Trophoblast cell (in vitro differentiated cells and primary cell): Measurements from ENCODE around the gene SLC38A11.
A peak's percentile ranks its signal among the peaks of the same experiment; 100 is the strongest.

ENCODE experiments used
- DNase-seq, 2 donors: peaks; one replicate each; pipeline ENCODE4 v3.0.0-alpha.2; 2016
- H2AFZ ChIP-seq: 2 replicates; pipeline ENCODE4 v1.6.1; 2013; ENCODE audit warnings: low read length, moderate library complexity, mild to moderate bottlenecking; ENCODE audit not compliant: insufficient read depth, poor library complexity
- H2AK5ac ChIP-seq: 2 replicates; pipeline ENCODE4 v1.6.1; 2013; ENCODE audit warnings: mild to moderate bottlenecking, low read length
- H2BK120ac ChIP-seq: 2 replicates; pipeline ENCODE4 v1.6.1; 2013; ENCODE audit warnings: low read length, mild to moderate bottlenecking, moderate library complexity; ENCODE audit not compliant: insufficient read depth, poor library complexity
- H2BK12ac ChIP-seq: 2 replicates; pipeline ENCODE4 v1.6.1; 2013; ENCODE audit warnings: mild to moderate bottlenecking, low read length, moderate library complexity
- H2BK5ac ChIP-seq: 2 replicates; pipeline ENCODE4 v1.6.1; 2013; ENCODE audit warnings: low read length, low read depth, moderate library complexity, mild to moderate bottlenecking; ENCODE audit not compliant: poor library complexity
- H3K14ac ChIP-seq: 2 replicates; pipeline ENCODE4 v1.6.1; 2013; ENCODE audit warnings: mild to moderate bottlenecking, low read length
- H3K18ac ChIP-seq: 2 replicates; pipeline ENCODE4 v1.6.1; 2013; ENCODE audit warnings: mild to moderate bottlenecking, low read length
- H3K23ac ChIP-seq: 2 replicates; pipeline ENCODE4 v1.6.1; 2013; ENCODE audit warnings: low read length
- H3K27ac ChIP-seq: 2 replicates; pipeline ENCODE4 v1.5.1; 2013; ENCODE audit warnings: low read depth, mild to moderate bottlenecking, inconsistent platforms, low read length, moderate library complexity
- H3K27me3 ChIP-seq: 2 replicates; pipeline ENCODE4 v1.6.1; 2013; ENCODE audit warnings: inconsistent platforms, mild to moderate bottlenecking, low read length, moderate library complexity; ENCODE audit not compliant: insufficient read depth
- H3K36me3 ChIP-seq, 2 experiments: 1 replicate in 1 of 2; 2 replicates in 1 of 2; pipeline ENCODE4 v1.6.1; 2013; ENCODE audit warnings: low read length in 2 of 2, mild to moderate bottlenecking in 2 of 2, moderate library complexity in 1 of 2; ENCODE audit not compliant: insufficient read depth in 2 of 2, control insufficient read depth in 1 of 2
- H3K4ac ChIP-seq: 2 replicates; pipeline ENCODE4 v1.6.1; 2013; ENCODE audit warnings: low read depth, mild to moderate bottlenecking, low read length, moderate library complexity
- H3K4me1 ChIP-seq, 2 experiments: 1 replicate in 1 of 2; 2 replicates in 1 of 2; pipeline ENCODE4 v1.6.1; 2013; ENCODE audit warnings: low read length in 2 of 2, mild to moderate bottlenecking in 2 of 2, moderate library complexity in 1 of 2; ENCODE audit not compliant: insufficient read depth in 2 of 2, control insufficient read depth in 1 of 2
- H3K4me2 ChIP-seq: 2 replicates; pipeline ENCODE4 v1.6.1; 2013; ENCODE audit warnings: inconsistent platforms, mild to moderate bottlenecking, low read length, moderate library complexity
- H3K4me3 ChIP-seq: 2 replicates; pipeline ENCODE4 v1.5.1; 2013; ENCODE audit warnings: mild to moderate bottlenecking, low read depth, low read length, inconsistent platforms
- H3K79me1 ChIP-seq: one replicate; pipeline ENCODE4 v1.6.1; 2013; ENCODE audit warnings: low read length
- H3K79me2 ChIP-seq: 2 replicates; pipeline ENCODE4 v1.6.1; 2013; ENCODE audit warnings: low read length, mild to moderate bottlenecking; ENCODE audit not compliant: control insufficient read depth, insufficient read depth, poor library complexity
- H3K9ac ChIP-seq: 2 replicates; pipeline ENCODE4 v1.6.1; 2013; ENCODE audit warnings: mild to moderate bottlenecking, low read length
- H3K9me3 ChIP-seq: 2 replicates; pipeline ENCODE4 v1.6.1; 2013; ENCODE audit warnings: low read depth, mild to moderate bottlenecking, control low read depth, inconsistent platforms, low read length; ENCODE audit not compliant: insufficient read depth
- H4K12ac ChIP-seq: 2 replicates; pipeline ENCODE4 v1.6.1; 2013; ENCODE audit warnings: low read depth, mild to moderate bottlenecking, low read length, moderate library complexity
- H4K8ac ChIP-seq: 2 replicates; pipeline ENCODE4 v1.6.1; 2013; ENCODE audit warnings: low read depth, mild to moderate bottlenecking, low read length, moderate library complexity
- H4K91ac ChIP-seq: one replicate; pipeline ENCODE4 v1.6.1; 2013; ENCODE audit warnings: low read depth, mild to moderate bottlenecking, low read length, moderate library complexity
- WGBS: extraction: QIAGEN DNeasy Blood & Tissue Kit; methylation state at CpG from one replicate; pipeline ENCODE4 v1.1.7; 2013; ENCODE audit warnings: missing lambda C conversion rate; ENCODE audit not compliant: insufficient read length, insufficient coverage; ENCODE audit errors: extremely low coverage; 5-methylcytosine and 5-hydroxymethylcytosine counted together

SLC38A11 gene

GRCh38 chr2:164969909-164970690 lies 14.8 kb upstream of the SLC38A11 start:
- Histone ChIP-seq H3K9me3 (peaks cover 2% of the 10 kb centered on the region), H3K18ac (no peak overlapping the region), H3K36me3 (no peaks in the 10 kb centered on the region), H3K27me3 (no peaks in the 10 kb centered on the region), H2BK5ac (no peak overlapping the region), H4K91ac (no peak overlapping the region), H2BK12ac (no peak overlapping the region), H4K8ac (no peak overlapping the region), H3K79me2 (no peaks in the 10 kb centered on the region), H3K4me2 (no peak overlapping the region), H3K14ac (no peak overlapping the region), H4K12ac (no peak overlapping the region), H2BK120ac (no peak overlapping the region), H3K27ac (no peak overlapping the region), H3K23ac (no peak overlapping the region), H3K4me3 (no peak overlapping the region), H3K4me1 (peaks cover 0 to 4% of the 10 kb centered on the region in 2 experiments), H3K4ac (no peak overlapping the region), H3K9ac (no peak overlapping the region), H2AFZ (no peak overlapping the region), H2AK5ac (no peak overlapping the region), H3K79me1 (peaks cover 5% of the 10 kb centered on the region)
- DNase-seq, result no peak
- WGBS, result no CpG with 5 or more reads among the region's 2 CpGs

- Histone ChIP-seq H3K79me1 (peaks cover 5% of the 10 kb centered on the region), H2BK12ac (no peak overlapping the region), H2AFZ (no peak overlapping the region), H4K8ac (no peak overlapping the region), H3K36me3 (no peaks in the 10 kb centered on the region), H3K9ac (no peak overlapping the region), H2AK5ac (no peak overlapping the region), H3K4ac (no peak overlapping the region), H3K23ac (no peak overlapping the region), H3K18ac (no peak overlapping the region), H3K4me1 (peaks cover 0 to 4% of the 10 kb centered on the region in 2 experiments), H2BK5ac (no peak overlapping the region), H3K9me3 (peaks cover 2% of the 10 kb centered on the region), H4K91ac (peak overlapping the region; percentile 45), H3K27me3 (no peaks in the 10 kb centered on the region), H3K14ac (no peak overlapping the region), H2BK120ac (peak overlapping the region; percentile 28), H3K4me3 (no peak overlapping the region), H3K27ac (peak overlapping the region; percentile 20), H3K79me2 (no peaks in the 10 kb centered on the region), H4K12ac (no peak overlapping the region), H3K4me2 (no peak overlapping the region)
- DNase-seq, result peak; percentile 91 to 97
- no CpG with 5 or more reads among the region's 2 CpGs for WGBS
These were observed 12.5 kb upstream of the SLC38A11 start for GRCh38 chr2:164967781-164968228.

- Histone ChIP-seq H3K14ac (no peak overlapping the region), H3K27ac (peak overlapping the region; percentile 62), H3K4me2 (no peak overlapping the region), H3K36me3 (no peaks in the 10 kb centered on the region), H3K9ac (no peak overlapping the region), H3K4me1 (peaks cover 0 to 4% of the 10 kb centered on the region in 2 experiments), H2BK12ac (no peak overlapping the region), H3K18ac (no peak overlapping the region), H3K4me3 (no peak overlapping the region), H3K9me3 (peaks cover 2% of the 10 kb centered on the region), H3K23ac (no peak overlapping the region), H2BK5ac (no peak overlapping the region), H2AFZ (no peak overlapping the region), H2AK5ac (no peak overlapping the region), H3K79me2 (no peaks in the 10 kb centered on the region), H4K91ac (no peak overlapping the region), H3K79me1 (peaks cover 5% of the 10 kb centered on the region), H3K27me3 (no peaks in the 10 kb centered on the region), H3K4ac (no peak overlapping the region), H4K8ac (no peak overlapping the region), H2BK120ac (no peak overlapping the region), H4K12ac (no peak overlapping the region)
- DNase-seq, result no peak
- no CpG with 5 or more reads among the region's 2 CpGs for WGBS
These were observed 12.0 kb upstream of the SLC38A11 start for GRCh38 chr2:164967361-164967760.

DNA sequence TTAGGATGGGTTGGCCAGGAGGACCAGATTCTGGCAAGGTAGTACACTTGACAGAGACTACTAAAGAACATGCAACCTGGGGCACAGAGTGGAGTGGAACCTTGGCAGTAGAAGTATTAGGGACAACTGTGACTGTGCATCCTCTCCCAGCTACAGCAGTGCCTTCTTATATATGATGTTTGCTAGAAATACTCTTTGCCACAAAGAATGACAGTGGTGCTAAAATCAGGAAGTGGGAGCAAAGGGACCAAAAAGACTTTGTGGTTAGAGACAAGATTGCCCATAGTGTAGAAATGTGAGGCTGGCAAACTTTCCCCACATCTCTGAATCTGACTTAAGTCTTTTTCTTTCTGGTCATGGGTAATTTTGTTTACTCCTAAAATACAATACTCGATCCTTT lies 9.4 kb upstream of the SLC38A11 start:
- H3K18ac ChIP-seq, result no peak overlapping the region
- H3K23ac ChIP-seq, result no peak overlapping the region
- no peak overlapping the region for H4K12ac ChIP-seq
- no peaks in the 10 kb centered on the region for H3K36me3 ChIP-seq
- no peak overlapping the region for H2AK5ac ChIP-seq
- no peak overlapping the region for H2BK120ac ChIP-seq
- peaks cover 0 to 4% of the 10 kb centered on the region in 2 experiments for H3K4me1 ChIP-seq
- no peaks in the 10 kb centered on the region for H3K27me3 ChIP-seq
- no peak overlapping the region for H2BK5ac ChIP-seq
- no peak for DNase-seq
- H2AFZ ChIP-seq, result no peak overlapping the region
- no peak overlapping the region for H3K4me2 ChIP-seq
- peaks cover 5% of the 10 kb centered on the region for H3K79me1 ChIP-seq
- H2BK12ac ChIP-seq, result no peak overlapping the region
- H4K91ac ChIP-seq, result no peak overlapping the region
- H3K4ac ChIP-seq, result no peak overlapping the region
- no peak overlapping the region for H4K8ac ChIP-seq
- H3K9me3 ChIP-seq, result peaks cover 2% of the 10 kb centered on the region
- H3K27ac ChIP-seq, result no peak overlapping the region
- no peak overlapping the region for H3K4me3 ChIP-seq
- WGBS, result no CpG with 5 or more reads among the region's 1 CpG
- no peak overlapping the region for H3K14ac ChIP-seq
- no peak overlapping the region for H3K9ac ChIP-seq
- H3K79me2 ChIP-seq, result no peaks in the 10 kb centered on the region
